ENCODE data around the gene FBF1.

The FBF1 gene

DNA sequence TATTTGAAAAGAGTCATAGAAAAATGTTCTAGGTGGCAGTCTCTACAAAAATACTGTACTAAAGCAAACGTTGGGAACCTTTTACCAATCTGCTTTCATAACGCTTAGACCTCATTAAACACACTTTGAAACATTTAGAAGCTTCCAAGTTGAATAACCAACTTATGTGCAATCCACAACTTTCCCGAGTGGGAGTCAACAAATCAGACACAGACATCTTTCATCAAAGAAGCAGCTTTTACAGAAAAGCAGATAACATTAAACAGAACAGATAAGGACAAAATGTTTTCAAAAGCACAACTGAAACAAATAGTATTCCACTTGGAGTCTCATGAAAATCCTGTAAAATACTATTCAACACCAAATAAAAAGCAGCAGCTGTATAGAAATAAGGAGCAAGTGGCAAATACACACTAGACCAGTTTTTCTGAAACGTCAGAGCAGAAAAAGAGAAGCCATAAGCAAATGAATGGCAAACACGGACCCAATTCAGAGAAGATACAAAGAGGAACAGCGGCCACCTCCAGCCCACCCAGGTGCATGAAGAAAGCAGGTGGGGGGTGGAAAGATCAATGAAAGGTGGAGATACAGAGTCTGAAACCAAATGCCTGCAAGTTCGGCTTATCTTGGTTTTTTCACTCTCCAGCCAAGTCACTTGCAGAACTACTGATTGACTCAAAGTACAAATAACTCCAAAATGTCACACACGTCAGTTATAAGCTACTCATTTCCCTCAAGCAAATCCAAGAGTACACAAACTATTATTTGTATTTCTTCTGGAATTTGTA is 18.4 kb upstream of the FBF1 start:
- no peak for DNase-seq (ENCODE audit: low read depth in 1 of 2, low spot score in 1 of 2)

DNA sequence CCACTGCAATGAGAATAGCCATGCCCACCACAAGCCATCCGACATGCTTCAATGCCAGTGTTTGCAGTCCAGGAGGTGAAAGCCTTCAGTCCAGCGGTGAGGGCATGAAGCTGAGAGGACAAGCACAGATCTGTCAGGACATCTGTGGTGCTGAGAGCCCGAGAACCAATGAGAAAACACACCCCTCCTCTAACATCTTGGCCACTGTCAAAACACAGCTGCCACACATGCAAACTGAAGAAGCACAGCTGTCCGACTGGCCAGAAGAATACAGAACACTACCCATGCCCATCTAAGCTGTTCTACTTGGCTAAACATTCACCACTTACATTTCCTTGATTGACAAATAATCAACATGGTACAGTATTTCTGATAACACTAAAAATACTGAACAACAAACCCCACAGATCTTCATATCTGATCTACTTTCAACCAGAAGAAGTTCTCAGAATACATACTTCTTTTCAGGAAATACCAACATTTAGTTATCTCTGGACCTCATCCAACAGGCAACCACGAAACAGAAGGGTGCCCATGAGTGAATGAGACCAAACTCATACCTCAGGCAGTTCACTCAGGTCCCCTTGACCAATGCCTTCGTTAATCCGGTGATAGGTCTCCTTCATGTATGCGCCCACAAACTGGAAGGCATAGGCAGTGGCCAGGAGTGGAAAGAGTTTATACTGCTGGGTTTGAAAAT is 10.2 kb upstream of the FBF1 start:
- no peak for DNase-seq (ENCODE audit: low read depth in 1 of 2, low spot score in 1 of 2)

DNA sequence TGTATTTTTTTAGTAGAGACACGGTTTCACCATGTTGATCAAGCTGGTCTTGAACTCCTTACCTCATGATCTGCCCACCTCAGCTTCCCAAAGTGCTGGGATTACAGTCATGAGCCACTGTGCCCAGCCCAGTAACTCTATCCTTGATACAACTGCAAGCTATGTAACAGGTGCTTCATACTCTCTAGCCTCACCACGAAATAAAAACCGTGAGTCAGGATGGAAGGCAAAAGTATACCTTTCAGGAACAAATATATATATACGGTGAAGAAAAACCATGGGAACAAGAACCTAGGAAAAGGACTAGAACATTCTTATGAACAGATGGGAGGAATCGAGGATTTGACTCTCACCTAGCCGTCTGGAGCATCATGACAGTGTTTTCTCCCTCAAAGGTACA is 9.6 kb upstream of the FBF1 start:
- DNase-seq (ENCODE audit: low read depth in 1 of 2, low spot score in 1 of 2), result no peak

DNA sequence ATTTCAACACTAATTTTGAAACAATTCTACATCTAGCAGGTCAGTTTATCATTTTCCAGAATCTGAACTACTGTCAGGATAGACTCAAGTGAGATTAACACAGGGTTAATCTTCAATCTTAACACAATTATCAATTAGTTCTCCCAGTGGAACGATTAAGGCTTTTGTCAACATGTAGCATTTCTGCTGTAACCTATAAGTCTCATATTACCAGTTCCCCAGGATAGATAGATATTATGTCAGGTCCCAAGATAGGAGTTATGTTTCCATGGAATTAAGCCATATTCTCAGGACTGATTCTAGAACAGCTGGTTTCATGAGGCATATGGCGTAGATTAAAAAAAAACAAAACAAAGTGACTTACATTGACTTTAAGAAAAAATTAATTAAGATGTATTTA is 4.4 kb upstream of the FBF1 start:
- DNase-seq (ENCODE audit: low read depth in 1 of 2, low spot score in 1 of 2), result no peak

DNA sequence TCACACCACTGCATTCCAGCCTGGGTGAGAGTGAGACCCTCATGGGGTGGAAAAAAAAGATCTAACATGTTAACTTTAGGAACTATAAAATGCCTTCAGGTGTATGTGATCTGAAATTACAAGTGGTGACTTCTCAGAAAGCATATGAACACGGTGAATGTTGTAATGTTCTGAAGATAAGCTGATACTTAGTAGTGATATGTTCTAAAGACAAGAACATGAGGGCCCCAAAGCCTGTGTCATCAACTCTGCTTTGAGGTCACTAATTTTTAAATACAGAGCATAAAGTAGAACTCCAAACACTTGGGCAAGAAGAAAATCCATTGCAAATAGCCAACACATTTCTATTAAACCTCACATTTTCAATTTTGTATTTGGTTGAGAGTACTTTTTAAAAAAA is 2.6 kb upstream of the FBF1 start:
- no peak for DNase-seq (ENCODE audit: low read depth in 1 of 2, low spot score in 1 of 2)

DNA sequence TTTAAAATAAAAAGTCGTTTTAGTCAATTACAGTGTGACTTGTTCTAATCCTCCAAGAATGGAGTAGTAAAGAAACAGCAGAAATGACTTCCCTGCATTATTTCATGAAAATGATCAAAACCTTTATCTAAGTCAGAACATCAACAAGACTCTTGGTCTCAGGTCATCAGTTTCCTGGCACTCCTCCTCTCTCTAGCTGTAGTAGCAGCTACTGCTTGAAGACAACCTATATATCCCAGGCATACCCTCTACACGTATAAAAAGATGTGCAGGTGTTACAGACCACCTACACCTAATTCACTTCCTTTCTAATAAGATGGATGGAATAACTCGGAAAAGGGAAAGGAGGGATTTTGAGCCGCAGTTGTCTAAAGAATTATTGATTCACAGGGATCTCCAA is 1.6 kb upstream of the FBF1 start:
- no peak for DNase-seq (ENCODE audit: low read depth in 1 of 2, low spot score in 1 of 2)

DNA sequence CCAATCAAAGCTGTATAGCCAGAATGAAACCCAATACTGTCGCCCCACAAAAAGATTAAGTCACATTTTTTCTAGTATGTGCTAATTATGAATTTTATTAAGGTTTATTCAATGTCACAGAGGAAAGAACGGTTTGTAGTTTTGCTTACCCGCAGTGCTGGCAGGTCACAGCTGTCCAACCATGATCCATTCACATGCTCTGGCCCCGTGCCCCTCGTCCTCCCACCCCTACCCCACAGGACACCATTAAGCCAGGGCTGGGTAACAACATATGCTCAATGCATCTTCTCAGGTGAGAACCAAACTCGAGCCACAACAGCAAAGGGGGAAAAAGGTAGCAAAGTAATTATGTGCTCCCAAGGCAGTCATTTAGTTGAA is 589 bp upstream of the FBF1 start:
- no peak for DNase-seq (ENCODE audit: low read depth in 1 of 2, low spot score in 1 of 2)

DNA sequence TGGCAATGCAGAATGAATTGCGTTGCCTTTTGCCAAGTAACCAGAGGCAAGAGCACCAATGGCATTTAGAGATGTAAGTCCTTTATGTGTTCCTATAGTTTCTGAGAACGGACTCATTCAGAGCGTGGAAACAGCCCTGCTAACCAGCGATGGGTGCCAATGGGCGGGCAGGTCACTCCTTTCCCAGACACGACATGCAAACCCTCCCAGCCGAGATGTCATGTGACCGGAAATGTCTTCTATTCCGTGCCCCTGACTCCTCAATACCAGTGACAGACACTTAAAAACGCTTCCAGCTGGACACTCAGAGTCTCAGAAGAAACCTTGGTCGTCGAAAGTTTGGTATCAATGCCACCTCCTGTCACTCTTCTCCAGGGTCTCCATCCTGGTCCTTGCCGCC is 3.2 kb downstream of the FBF1 start:
- no peak for DNase-seq (ENCODE audit: low read depth in 1 of 2, low spot score in 1 of 2)

DNA sequence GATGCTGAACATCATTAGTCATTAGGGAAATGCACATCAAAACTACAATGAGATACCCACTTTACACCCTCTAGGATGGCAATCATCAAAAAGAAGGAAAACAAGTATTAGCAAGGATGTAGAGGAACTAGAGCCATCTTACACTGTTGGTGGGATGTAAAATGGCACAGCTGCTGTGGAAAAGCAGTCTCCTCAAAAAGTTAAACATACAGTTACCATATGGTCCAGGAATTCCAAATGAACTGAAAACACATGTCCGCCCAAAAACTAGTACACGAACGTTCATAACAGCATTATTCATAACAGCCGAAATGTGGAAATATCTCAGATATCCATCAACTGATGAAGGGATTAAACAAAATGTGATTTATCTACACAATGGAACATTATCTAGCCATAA is 7.0 kb downstream of the FBF1 start:
- no peak for DNase-seq (ENCODE audit: low read depth in 1 of 2, low spot score in 1 of 2)

DNA sequence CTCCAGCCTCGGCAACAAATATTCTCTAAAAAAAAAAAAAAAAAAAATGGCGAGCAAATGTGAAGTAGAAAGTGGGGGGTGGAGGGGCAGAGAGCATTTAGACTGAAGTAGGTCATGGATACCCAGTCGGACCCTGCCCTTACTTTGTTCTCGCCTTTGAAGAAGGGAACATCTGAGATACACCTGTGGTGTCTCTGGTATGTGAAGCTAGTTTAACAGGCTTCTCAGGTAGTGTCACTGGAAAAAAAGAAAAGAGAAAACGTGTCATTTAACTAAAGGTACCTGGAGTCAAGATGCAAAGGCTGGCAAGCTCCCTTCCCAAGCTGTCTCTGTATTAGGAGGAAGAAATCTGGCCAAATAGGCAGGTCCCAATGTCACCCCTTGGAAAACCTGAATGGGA is 8.0 kb downstream of the FBF1 start:
- no peak for DNase-seq (ENCODE audit: low read depth in 1 of 2, low spot score in 1 of 2)

DNA sequence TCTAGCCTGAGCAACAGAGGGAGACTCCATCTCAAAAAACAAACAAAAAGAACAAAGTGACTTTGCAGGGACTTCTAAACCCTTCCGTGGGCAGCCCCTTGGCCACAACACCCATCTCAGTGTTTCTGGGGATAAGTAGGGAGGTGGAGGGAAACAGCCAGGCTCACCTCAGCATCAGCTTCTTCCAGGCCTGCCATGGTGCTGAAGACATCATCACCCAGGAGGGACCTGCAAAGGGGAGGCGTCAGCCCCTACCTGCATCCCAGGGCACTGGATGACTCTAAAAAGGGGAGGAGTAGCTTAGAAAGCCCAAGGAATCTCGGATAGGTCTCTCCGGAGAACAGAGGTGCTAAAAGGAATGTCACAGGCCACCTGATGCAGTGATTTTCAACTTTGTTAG is 9.8 kb downstream of the FBF1 start:
- no peak for DNase-seq (ENCODE audit: low read depth in 1 of 2, low spot score in 1 of 2)

DNA sequence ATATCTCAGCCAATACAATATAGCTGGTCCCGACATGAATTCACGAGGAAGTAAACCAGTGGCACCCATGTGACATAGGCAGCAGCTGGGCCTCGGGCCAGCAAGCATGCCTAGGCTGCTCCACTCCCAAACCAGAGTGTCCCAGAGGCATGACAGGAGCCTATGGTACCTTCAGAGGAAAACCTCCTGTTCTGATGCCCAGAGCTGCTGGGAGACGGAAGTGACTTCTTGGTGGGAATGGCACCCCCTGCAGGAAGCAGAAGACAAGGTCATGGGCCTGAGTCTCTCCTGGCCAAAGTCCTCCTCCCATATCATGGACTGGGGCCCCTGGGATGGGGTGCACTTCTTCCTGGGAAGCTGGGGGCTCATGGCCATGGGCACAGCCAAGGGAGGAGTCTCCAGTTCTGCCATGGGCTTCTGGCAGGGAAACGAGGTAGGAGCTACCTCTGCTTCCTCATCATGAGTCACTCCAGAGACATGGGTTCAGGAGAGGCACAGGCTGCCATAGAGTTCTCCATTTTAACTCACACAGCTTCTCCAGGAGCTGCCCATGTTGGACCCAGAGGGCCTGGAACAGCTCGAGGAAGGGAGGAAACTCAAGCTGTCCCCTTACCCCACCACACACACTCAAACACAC is 13.4 kb downstream of the FBF1 start:
- no peak for DNase-seq (ENCODE audit: low read depth in 1 of 2, low spot score in 1 of 2)

DNA sequence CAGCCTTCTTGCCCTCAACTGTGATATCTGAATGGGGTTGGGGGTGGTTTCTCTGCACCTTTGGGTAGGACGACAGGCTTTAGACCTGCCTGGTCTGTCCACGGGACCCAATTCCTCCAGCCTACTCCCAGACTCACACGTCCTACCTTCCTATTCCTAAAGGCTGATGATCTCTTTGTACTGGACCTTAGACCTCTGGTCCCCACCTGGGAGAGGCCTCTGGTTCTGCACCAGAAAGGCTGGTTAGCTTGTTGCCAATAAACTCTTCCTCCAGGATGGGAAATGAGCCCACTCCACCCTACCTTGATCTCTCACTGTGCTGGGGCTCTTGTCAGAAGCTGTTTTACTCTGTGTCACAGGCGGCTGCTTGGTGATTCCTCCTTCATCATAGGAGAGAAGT is 14.4 kb downstream of the FBF1 start:
- no peak for DNase-seq (ENCODE audit: low read depth in 1 of 2, low spot score in 1 of 2)

DNA sequence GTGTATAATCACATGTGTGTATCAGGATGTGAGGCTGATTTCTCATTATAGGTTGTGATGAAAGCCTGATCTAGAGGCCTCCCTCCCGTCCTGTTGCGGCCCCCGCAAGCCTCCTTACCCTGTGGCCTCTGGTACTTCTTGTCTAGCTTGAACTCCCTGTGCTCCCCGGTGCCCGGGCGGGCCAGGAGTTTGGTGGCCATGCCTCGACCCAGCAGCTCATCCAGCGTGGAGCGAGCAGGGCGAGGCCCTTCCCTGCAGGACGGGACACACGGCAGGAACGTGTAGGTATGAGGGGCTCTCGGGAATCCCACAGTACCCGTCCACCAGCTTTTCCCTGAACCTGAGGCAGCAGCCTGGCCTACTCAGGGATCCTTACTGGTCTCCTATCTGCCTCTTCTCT is 14.9 kb downstream of the FBF1 start:
- no peak for DNase-seq (ENCODE audit: low read depth in 1 of 2, low spot score in 1 of 2)

DNA sequence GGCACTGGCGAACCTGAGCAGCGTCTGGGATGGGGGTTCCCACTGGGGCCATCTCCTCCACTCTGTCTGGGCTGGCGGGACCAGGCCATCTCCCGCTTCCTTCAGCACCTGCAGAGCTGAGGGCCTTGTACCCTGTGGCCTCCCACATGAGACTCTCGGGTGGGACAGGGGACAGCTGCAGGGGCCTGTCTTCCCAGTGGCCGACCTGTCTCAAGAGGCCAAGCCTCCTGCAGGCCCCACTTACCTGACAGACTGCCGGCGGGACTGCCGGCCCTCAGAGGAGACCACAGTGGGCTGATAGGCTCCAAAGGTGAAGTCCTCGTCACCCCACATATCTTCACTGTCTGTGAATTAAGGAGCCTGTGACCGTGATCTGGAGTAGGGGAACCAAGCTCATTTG is 15.7 kb downstream of the FBF1 start:
- no peak for DNase-seq (ENCODE audit: low read depth in 1 of 2, low spot score in 1 of 2)

DNA sequence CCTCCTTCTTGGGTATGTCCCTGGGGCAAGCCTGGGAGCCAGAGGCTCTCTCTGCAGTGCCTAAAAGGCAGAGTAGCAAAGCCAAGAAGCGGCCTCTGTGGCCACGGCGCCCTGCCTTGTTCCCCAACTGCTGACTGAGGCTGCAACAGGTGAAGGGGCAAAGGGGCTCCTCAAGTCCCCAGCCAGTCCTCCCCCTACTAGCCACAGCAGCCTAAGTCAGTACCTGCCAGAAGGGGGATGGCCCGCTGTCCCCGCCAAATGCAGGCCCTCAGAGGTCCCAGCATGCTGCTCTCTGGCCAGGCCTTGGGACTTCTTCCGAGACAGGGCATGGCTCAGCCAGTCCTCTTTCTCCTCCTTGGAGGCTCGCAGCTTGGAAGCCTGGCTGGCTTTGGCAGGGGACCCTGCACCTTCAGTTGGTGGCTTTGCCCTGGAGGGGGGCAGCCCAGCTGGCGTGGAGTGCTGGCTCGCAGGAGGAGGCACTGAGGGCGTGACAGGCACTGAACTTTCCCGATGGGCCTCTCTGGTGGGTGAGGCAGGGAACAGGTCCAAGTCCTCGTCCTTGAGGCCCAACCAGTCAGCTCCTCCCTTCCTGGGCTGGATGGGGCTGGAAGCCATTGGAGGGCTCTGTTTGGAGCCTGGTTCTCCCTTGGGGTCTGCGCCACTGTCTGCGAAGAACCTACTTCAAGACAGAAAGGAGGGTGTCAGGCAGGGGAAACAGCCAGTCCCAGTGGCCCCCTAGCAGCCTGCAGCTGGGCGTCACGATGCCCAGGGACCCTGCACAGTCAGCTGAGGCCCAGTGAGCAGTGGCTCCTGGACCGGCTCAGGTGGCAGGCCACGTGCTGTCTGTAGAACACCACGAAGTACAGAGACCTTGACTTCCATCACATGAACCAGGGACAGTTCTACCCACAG is 17.6 kb downstream of the FBF1 start:
- DNase-seq (ENCODE audit: low read depth in 1 of 2, low spot score in 1 of 2), result no peak

DNA sequence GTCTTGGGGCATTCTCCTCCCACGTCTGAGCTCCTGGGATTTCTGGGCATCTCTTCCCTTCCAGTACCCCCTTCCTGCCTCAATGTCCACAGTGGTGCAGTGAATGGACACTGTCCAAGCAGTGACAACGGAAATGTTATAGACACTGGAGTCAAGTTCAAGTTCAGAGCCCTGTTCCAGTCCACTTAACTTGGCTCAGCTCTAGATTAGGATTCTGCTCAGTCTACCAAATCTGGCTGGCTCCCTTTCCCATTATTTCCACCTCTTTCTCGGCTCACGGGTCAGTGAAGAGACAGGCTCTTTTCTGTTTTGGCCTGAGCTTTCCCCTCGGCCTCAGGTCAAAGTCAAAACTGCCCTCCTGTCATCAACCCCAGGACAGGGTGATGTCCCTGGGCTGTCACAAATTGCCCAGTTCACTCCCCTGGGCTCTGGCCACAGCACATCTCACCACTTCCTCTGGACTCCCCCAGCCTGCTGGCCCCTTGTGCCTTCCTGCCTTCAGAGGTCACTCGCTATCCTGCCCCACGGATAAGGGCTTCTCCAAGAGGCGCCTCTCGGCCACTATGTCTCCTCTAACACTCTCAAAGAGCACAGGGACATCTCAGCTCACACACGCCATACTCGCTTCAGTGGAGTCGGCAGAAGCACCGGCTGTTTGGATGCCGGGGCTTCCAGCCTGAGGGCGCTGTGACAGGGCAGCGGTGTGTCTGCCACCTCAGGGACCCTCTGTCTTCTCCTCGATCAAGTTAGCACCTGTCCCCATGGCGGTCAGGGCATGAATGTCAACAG is 18.5 kb downstream of the FBF1 start:
- no peak for DNase-seq (ENCODE audit: low read depth in 1 of 2, low spot score in 1 of 2)

DNA sequence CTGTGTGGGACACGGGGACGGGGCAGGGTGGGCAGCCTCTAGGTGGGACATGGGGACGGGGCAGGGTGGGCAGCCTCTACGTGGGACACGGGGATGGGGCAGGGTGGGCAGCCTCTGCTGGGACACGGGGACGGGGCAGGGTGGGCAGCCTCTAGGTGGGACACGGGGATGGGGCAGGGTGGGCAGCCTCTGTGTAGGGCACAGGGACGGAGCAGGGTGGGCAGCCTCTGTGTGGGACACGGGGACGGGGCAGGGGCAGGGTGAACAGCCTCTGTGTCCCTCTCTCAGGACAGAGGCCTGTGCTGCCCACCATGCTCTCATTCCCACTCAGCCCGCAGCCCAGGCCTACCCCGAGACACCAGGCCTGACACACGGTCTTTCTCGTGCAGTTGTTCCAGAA is 19.2 kb downstream of the FBF1 start:
- no peak for DNase-seq (ENCODE audit: low read depth in 1 of 2, low spot score in 1 of 2)

DNA sequence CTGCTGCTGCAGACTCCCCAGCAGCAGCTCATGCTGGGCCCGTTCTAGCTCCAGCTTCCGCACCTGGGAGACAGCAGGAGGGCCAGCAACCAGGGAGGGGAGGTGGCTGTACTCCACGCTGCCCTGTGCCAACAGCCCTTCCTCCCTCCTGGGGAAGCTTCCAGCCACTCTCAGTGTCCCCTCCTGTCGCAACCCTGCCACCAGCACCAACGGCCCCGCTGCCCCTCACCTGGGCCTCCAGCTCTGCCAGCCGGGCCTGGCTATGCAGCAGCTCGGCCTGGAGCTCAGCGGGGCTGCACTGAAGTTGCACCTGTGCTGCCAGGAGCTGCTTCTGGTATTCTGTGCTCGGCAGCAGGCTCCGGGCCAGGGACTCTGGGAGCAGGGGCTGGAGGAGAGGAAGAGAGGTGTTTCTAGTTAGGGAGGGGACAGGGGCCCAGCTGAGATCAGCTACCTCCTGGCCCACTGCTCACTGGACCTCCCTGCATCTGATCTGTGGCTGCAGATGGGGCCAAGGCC is 20.7 kb downstream of the FBF1 start:
- DNase-seq (ENCODE audit: low read depth in 1 of 2, low spot score in 1 of 2), result no peak

DNA sequence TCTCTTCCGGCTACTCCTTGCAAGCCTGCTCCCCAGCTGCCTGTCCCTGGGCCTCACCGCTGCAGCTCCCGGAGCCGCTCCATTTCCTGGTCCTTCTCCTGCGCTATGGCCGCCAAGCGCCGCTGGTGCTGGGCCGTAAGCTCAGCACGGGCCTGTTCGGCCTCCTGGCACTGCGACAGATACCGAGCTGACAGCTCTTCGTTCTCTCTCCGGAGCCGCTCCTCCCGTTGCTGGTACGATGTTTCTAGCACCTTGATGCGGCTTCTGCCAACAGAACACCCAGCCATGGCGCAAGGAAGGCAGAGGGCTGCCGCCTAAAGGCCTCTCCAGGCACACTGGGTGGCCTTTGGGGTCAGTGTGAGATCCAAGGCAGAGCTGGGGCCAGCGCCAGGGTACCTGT is 21.2 kb downstream of the FBF1 start:
- no peak for DNase-seq (ENCODE audit: low read depth in 1 of 2, low spot score in 1 of 2)
